Left kidney (tissue), 2 donors: ENCODE measurements around the gene UCHL5. TPM values are rescaled to one million over a fixed set of nuclear protein-coding genes. Genes with fewer than 3 reads are reported as not detected.

Experiments used
- DNase-seq: peaks from one replicate; pipeline ENCODE4 v3.0.0-alpha.2; 2013
- polyA plus RNA-seq: library from polyadenylated mRNA; unstranded; fragments of 120-200 nt; gene quantifications from one replicate; pipeline ENCODE4 v1.2.1, GENCODE V29; 2013; ENCODE audit not compliant: insufficient read length

UCHL5 gene
- polyA plus RNA-seq, 1 donor: 56.9 TPM

- no peak for DNase-seq
Observed at GRCh38 chr1:192967901-192968300, 91.3 kb downstream of the UCHL5 start.

GRCh38 chr1:192967211-192967877 is 91.8 kb downstream of the UCHL5 start:
- no peak for DNase-seq

GRCh38 chr1:192966073-192966472 is 93.1 kb downstream of the UCHL5 start:
- no peak for DNase-seq

GRCh38 chr1:192962901-192963300 is 96.3 kb downstream of the UCHL5 start:
- DNase-seq: no peak

Other genes with a start within 250 kb of the UCHL5 start
- 54.3 TPM for gene RO60, start 252 bp upstream of the UCHL5 start, polyA plus RNA-seq
- gene GLRX2, start 46.1 kb upstream of the UCHL5 start, polyA plus RNA-seq: 15.8 TPM
- gene CDC73, start 62.7 kb upstream of the UCHL5 start, polyA plus RNA-seq: 50.6 TPM
- 13.8 TPM for gene B3GALT2, start 127.3 kb upstream of the UCHL5 start, polyA plus RNA-seq